DOHH2 (cell line): ENCODE measurements around the gene ZBTB22.

Source experiments
- H3F3A ChIP-seq: fragments of 200-600 bp; sonication (generic), shearing (Covaris generic); 2 replicates; pipeline ENCODE4 v1.6.0; 2016; ENCODE audit warnings: antibody characterized with exemption, mild to moderate bottlenecking; ENCODE audit not compliant: control insufficient read depth, insufficient read depth
- H3K27ac ChIP-seq: fragments of 200-600 bp; sonication (generic); 2 replicates; pipeline ENCODE4 v1.5.1; 2014; ENCODE audit warnings: low read depth, mild to moderate bottlenecking, low read length, moderate library complexity
- H3K27me3 ChIP-seq: fragments of 200-600 bp; sonication (generic); 2 replicates; pipeline ENCODE4 v1.6.1; 2014; ENCODE audit warnings: mild to moderate bottlenecking, low read length, mixed read lengths; ENCODE audit not compliant: control insufficient read depth
- H3K36me3 ChIP-seq: fragments of 200-600 bp; sonication (generic); 2 replicates; pipeline ENCODE4 v1.6.1; 2014; ENCODE audit warnings: mild to moderate bottlenecking, low read length, moderate library complexity, mixed read lengths; ENCODE audit not compliant: control insufficient read depth
- H3K4me1 ChIP-seq: fragments of 200-600 bp; sonication (generic); 2 replicates; pipeline ENCODE4 v1.6.1; 2014; ENCODE audit warnings: mild to moderate bottlenecking, low read length, mixed read lengths; ENCODE audit not compliant: control insufficient read depth
- H3K4me2 ChIP-seq: fragments of 200-600 bp; sonication (generic); 2 replicates; pipeline ENCODE4 v1.6.0; 2014; ENCODE audit warnings: mild to moderate bottlenecking, low read length, moderate library complexity
- H3K4me3 ChIP-seq: fragments of 200-600 bp; sonication (generic); 2 replicates; pipeline ENCODE4 v1.5.1; 2014; ENCODE audit warnings: mild to moderate bottlenecking, low read length, mixed read lengths
- H3K79me2 ChIP-seq: fragments of 200-600 bp; sonication (generic); 2 replicates; pipeline ENCODE4 v1.6.1; 2014; ENCODE audit warnings: mild to moderate bottlenecking, low read length, mixed read lengths; ENCODE audit not compliant: control insufficient read depth
- H3K9me2 ChIP-seq: fragments of 200-600 bp; sonication (generic); replicated peaks from 2 replicates; pipeline ENCODE4 v1.6.1; 2014; ENCODE audit warnings: mild to moderate bottlenecking, low read length, mixed read lengths; ENCODE audit not compliant: control insufficient read depth
- H3K9me3 ChIP-seq: fragments of 200-600 bp; sonication (generic); 2 replicates; pipeline ENCODE4 v1.6.1; 2014; ENCODE audit warnings: antibody characterized with exemption, low read length, mixed read lengths; ENCODE audit not compliant: control insufficient read depth, insufficient read depth
- H4K20me1 ChIP-seq: fragments of 200-600 bp; sonication (generic); 2 replicates; pipeline ENCODE4 v1.6.0; 2014; ENCODE audit warnings: low read depth, mild to moderate bottlenecking, antibody characterized with exemption, low read length, moderate library complexity; ENCODE audit not compliant: control insufficient read depth, insufficient read depth
- CTCF ChIP-seq: fragments of 200-600 bp; sonication (generic); IDR thresholded peaks from one replicate; pipeline ENCODE4 v1.5.1; 2014; ENCODE audit warnings: antibody characterized with exemption, mild to moderate bottlenecking, low read depth, low read length; ENCODE audit not compliant: poor library complexity, severe bottlenecking
- EZH2phosphoT487 ChIP-seq: fragments of 200-600 bp; sonication (generic); IDR thresholded peaks from 2 replicates; pipeline ENCODE4 v1.6.1; 2017; ENCODE audit warnings: borderline replicate concordance, mild to moderate bottlenecking, antibody characterized with exemption, low read length, moderate library complexity, mixed read lengths

Gene ZBTB22

GRCh38 chr6:33299237-33299944 is 18.2 kb downstream of the ZBTB22 start:
- H3K4me1 ChIP-seq: peaks cover 20% of the 10 kb centered on the region
- H3K9me2 ChIP-seq: no peaks in the 10 kb centered on the region

GRCh38 chr6:33298773-33299236 is 18.7 kb downstream of the ZBTB22 start, which contains the start of gene RGL2:
Gene RGL2, minus strand, starts transcription at chr6:33298942. Its CDS starts 332 bp downstream, at chr6:33298610.
- no peaks in the 10 kb centered on the region for H3K27me3 ChIP-seq
- TF ChIP-seq CTCF: no peak
- TF ChIP-seq EZH2phosphoT487: no peak
- H3K4me3 ChIP-seq: peak within 1 kb of the TSS; percentile 95
- peaks cover 37% of the 10 kb centered on the region for H3K79me2 ChIP-seq
- H3K9me3 ChIP-seq: no peaks in the 10 kb centered on the region
- H3K4me2 ChIP-seq: peak within 1 kb of the TSS; percentile 98
- peaks cover 19% of the 10 kb centered on the region for H3F3A ChIP-seq
- peaks cover 52% of the 10 kb centered on the region for H3K36me3 ChIP-seq
- H3K9me2 ChIP-seq: no peaks in the 10 kb centered on the region
- peak within 1 kb of the TSS; percentile 97 for H3K27ac ChIP-seq
- H3K4me1 ChIP-seq: peaks cover 20% of the 10 kb centered on the region
- no peaks in the 10 kb centered on the region for H4K20me1 ChIP-seq

More at GRCh38 chr6:33299237-33299944, 18.2 kb downstream of the ZBTB22 start:
- H3K4me2 ChIP-seq: peak overlapping the region; percentile 98
- H4K20me1 ChIP-seq: no peaks in the 10 kb centered on the region
- H3K27ac ChIP-seq: peak overlapping the region; percentile 97
- H3F3A ChIP-seq: peaks cover 19% of the 10 kb centered on the region
- H3K27me3 ChIP-seq: no peaks in the 10 kb centered on the region
- no peaks in the 10 kb centered on the region for H3K9me3 ChIP-seq
- TF ChIP-seq CTCF (peak; percentile 93), EZH2phosphoT487 (no peak)
- H3K36me3 ChIP-seq: peaks cover 55% of the 10 kb centered on the region
- peak overlapping the region; percentile 95 for H3K4me3 ChIP-seq
- peaks cover 37% of the 10 kb centered on the region for H3K79me2 ChIP-seq

- no peaks in the 10 kb centered on the region for H4K20me1 ChIP-seq
- H3K4me1 ChIP-seq: peaks cover 20% of the 10 kb centered on the region
- peaks cover 17% of the 10 kb centered on the region for H3F3A ChIP-seq
- peak overlapping the region; percentile 98 for H3K4me2 ChIP-seq
- no peaks in the 10 kb centered on the region for H3K9me2 ChIP-seq
- TF ChIP-seq CTCF: peak; percentile 58
- TF ChIP-seq EZH2phosphoT487: no peak
- H3K79me2 ChIP-seq: peaks cover 35% of the 10 kb centered on the region
- H3K27me3 ChIP-seq: no peaks in the 10 kb centered on the region
- peak overlapping the region; percentile 95 for H3K4me3 ChIP-seq
- peaks cover 54% of the 10 kb centered on the region for H3K36me3 ChIP-seq
- no peaks in the 10 kb centered on the region for H3K9me3 ChIP-seq
- H3K27ac ChIP-seq: peak overlapping the region; percentile 97
These were observed 19.4 kb downstream of the ZBTB22 start for GRCh38 chr6:33297956-33298772.
